GM18909 (cell line): Measurements from ENCODE around the gene ZNF441.
"Not testable (repeated sequence)": the region's sequence is repeated elsewhere in the genome, so short reads cannot be mapped to it uniquely, and the experiment has no call there.

Experiments
- ATAC-seq: cut with Tn5 transposase; IDR thresholded peaks from one replicate; pipeline ENCODE4 v1.9.1; 2021; ENCODE audit warnings: mild to moderate bottlenecking; ENCODE audit not compliant: unreplicated experiment, poor library complexity

The ZNF441 gene

DNA sequence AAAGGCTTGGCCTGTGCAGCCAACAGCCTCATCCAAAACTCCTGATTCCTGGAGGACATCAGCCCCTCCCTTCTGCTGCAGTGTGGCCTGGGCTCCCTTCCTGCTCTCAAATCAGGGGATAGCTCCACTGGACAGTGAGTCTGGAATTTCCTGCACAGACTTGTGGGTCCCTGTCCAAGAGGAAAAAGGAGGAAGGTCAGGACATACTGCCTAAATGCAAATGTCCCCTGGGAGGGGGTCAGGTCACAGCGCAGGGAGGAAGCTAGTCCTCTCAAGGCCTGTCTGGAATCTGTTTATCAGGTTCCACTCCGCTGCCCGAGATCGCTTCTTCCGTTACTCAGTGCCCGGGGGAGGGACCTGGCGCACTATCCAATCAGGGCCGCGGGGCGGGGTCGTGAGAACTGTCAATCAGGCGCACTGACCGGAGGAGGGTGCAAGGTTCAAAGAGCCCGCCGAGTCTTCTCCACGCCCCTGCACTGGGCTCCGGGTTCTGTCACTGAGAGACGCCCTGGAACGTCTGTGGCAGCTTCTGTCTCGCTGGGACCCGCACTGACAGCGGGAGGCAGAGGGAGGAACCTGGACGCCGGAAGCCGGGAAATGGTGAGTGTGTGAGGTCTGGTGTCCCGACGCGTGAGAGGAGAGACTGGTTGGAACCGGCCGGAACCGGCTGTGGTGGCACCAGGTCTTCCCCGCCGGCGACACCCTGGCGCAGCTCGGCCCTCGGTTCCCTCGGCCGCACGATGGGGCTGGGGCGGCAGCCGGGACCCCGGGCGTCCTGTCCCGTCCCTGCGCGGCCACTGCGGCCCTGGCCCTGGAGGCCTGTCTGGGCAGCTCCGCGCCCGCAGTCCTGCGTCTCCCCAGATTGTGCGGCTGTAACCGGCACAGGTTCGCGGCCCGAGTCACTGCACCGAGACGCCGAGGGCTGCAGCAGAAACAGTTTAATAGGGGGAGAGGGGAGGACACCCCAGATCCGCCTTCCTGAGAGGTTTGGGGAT, at the start of gene ZNF441:
Gene ZNF441 (plus strand): TSS at position 404 of the 995 bp plus-strand sequence. CDS start 194 bp downstream, at position 598.
- ATAC-seq: peak; percentile 91

DNA sequence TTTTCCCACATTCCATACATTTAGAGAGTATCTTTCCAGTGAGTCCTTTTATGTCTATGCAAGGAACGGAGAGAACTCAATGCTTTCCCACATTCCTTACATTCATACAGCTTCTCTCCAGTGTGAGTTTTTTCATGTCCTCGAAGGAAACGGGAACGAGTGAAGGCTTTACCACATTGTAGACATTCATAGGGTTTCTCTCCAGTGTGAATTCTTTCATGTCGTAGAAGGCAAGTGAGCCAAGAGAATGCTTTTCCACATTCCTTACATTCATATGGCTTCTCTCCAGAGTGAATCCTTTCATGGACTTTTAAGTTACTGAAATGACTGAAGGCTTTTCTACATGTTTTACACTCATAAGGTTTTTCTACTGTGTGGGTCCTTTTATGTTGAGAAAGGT, 45.1 kb upstream of the ZNF441 start:
- no peak for ATAC-seq

DNA sequence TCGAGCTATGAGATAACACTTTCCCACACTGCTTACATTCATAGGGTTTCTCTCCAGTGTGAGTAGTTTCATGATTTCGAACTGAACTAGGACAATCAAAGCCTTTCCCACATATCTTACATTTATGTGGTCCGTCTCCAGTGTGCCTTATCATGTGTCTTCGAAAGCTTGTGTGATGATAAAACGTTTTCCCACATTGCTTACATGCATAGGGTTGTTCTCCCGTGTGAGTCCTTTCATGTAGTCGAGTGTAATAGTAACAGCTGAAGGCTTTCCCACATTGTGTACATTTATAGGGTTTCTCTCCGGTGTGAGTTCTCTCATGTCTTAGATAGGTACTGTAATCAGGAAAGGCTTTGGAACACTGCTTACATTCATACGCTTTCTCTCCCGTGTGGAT, 44.4 kb upstream of the ZNF441 start:
- ATAC-seq: no peak

DNA sequence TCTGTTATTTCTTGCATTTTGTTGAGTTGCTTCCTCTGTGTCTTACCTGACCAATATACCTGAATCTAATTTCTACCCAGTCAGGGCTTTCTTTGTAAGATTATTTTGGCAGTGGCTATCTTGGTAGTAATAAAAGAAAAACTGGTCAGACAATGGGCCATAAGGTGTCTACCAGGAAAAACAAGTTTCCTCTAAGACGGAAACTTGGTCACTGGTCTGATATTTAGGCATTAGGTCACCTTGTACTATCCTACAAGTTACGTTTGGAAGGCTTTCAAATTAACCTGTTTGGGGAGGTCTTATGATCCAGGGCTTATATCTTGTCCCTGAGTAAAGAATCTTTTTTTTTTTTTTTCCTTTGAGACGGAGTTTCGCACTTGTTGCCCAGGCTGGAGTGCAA, 37.2 kb upstream of the ZNF441 start:
- ATAC-seq: no peak

DNA sequence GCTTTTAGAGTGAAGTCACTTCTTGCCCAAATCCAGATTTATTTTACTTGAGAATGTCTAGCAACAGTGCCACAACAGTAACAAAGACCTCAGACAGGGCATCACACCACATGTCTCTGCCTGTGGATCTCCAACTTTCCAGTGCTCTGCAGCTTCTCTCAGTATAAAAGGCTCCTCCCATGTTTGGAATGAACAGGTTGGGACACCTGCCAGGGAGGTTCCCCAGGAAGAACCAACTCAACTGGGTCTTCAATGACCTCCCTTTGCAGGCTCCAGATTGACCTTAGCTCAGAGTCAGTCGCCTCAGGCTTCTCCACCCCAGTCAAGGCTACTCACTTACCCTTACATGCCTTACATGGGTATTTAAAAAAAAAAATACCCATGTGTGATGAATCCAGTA, 31.4 kb upstream of the ZNF441 start:
- no peak for ATAC-seq

DNA sequence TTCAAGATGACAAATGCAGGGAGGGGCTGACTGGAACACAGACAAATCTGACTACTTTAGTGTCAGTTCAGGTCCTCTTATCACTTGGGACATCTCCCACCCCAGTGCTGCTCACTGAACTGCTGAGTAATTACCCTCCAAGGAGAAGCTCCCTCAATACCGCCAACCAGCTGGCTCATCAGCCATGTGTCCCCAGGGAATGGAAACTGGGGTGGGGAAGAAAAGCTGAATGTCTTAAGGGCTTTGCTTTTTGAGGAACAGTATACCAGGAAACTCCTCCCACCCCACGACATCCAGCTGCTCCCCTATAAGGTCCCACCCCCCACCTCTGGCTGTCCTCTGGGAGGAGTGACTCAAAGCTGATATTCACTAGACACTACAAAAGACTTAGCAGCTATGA, 30.1 kb upstream of the ZNF441 start:
- ATAC-seq: no peak

DNA sequence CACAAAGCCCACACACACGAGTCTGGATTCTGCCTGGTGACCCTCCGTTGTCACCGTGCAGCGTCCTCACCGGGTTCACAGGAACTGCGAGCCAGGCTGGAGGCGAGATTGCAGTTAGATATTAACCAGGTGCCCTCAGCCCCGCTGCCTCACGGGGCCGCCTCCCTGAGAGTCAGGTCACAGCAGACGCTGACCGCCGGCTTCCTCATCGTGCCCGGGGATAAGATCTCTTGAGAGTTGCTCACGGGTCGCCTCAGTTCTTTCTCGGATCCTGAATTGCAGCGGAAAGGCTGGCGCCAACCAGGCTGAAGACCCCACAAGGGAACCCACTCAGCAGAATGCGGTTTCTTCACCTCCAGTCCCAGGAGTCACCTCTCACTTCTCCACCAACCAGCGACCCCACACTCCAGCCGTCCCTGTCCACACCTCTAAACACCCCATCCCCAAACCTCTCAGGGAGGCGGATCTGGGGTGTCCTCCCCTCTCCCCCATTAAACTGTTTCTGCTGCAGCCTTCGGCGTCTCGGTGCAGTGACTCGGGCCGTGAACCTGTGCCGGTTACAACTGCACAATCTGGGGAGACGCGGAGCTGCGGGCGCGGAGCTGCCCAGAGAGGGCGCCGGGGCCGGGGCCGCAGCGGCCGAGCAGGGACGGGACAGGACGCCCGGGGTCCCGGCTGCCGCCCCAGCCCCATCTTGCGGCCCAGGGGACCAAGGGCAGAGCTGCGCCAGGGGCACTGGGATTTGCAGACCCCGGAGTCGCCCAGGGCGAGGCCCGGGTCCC, 28.6 kb upstream of the ZNF441 start:
- peak; percentile 31 for ATAC-seq

DNA sequence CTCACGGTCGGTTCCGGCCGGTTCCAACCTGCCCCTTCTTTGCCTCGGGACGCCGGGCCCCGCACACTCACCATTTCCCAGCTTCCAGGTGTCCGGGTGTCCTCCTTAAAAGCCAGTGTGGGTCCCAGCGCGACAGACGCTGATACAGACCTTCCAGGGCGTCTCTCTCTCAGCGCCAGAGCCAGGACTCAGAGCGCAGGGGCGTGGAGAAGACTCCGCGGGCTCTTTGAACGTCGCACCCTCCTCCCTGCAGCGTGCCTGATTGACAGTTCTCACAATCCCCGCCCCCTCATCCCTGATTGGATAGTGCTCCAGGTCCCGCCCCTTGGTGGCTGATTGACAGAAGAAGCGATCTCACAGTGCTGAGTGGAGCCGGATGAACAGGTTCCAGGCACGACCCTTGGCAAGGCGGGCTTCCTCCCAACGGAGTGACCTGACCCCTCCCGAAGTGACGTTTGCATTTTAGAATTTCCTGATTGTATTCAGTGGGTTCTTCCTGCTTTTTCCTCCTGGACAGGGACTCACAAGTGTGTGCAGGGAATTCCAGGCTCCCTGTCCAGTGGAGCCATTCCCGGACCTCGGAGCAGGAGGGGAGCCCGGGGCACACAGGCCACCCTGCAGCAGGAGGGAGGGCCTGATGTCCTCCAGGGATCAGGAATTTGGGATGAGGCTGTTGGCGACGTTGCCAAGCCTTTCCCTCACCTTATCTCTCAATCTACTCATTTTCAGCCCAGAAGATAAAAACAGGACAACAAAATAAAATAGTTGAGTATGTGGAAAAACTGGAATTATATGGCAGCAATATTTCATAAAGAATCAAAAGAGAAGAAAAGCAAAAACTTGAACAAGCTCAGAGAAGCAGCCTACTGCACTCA, 27.8 kb upstream of the ZNF441 start, which contains the start of gene ZNF823:
Gene ZNF823 (minus strand): TSS at position 201 of the 875 bp plus-strand sequence. CDS start 127 bp downstream, at position 74.
- ATAC-seq: peak; percentile 95

DNA sequence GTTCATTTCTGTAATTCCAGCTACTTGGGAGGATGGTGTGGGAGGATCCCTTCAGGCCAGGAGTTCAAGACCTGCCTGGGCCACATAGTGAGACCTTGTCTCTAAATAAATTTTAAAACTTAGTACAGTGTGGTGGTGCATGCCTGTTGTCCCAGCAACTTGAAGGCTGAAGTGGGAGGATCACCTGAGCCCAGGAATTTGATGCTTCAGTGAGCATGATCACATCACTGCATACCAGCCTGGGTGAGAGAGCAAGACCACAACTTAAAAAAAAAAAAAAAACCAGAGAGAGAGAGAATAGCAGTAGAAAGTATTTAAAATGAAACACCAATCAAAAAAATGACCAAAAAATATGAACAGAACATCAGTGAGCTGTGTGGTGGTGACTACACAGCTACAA, 20.9 kb upstream of the ZNF441 start:
- no peak for ATAC-seq

DNA sequence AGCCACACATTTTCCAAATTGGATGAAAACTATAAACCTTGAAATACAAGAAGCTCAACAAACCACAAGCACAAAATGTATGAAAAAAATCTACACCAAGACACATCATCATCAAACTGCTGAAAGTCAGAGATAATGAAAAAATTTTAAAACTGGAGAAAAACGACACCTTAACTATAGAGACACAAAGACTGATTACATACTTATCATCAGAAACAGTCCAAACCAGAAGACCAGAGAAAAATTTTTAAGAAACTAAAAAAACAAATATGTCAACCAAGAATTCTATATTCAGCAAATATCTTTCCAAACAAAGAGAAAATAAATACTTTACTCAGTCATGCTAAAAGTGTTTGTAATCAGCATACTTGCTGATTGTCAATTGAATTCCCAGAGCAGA, 19.5 kb upstream of the ZNF441 start:
- no peak for ATAC-seq

DNA sequence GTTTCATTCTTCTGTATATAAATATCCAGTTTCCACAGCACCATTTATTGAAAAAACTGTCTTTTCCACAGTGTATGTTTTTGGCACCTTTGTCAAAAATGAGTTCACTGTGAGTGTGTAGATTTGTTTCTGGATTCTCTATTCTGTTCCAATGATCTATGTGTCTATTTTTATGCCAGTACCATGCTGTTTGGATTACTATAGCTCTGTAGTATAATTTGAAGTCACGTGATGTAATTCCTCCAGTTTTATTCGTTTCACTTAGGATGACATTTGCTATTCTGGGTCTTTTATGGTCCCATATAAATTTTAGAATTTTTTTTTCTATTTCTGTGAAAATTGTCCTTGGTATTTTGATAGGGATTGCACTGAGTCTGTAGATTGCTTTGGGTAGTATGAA, 17.0 kb upstream of the ZNF441 start:
- no peak for ATAC-seq

DNA sequence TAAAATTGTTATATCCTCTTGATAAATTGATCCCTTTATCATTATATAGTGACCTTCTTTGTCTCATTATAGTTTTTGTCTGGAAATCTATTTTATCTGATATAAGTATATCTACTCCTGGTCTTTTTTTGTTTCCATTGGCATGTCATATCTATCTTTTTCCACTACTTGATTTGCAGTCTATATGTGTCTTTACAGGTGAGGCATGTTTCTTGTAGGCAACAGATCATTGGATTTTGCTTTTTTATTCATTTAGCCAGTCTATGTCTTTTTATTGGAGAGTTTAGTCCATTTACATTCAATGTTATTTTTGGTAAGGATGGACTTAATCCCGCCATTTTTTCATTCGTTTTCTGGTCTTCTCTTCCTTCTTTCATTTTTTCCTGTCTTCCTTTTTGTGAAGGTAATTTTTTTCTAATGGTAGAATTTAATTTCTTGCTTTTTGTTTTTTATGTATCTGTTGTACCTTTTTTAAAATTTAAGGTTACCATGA, 14.5 kb upstream of the ZNF441 start:
- ATAC-seq: no peak

DNA sequence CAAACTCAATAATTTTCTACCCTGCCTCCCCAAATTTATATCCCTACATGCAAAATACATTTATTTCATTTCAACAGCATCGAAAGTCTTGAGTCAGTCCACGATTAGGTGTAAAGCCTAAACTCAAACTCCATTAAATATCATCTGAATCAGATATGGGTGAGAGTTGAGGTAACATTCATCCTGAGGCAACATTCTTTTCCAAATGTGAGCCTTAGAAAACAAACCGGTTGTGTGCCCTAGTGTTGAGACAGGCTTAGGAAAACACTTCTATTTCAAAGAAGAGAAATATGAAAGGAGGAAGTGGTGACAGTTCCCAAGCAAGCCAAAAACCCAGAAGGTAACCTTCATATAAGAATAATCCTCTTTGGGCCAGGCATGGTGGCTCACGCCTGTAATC, 12.1 kb upstream of the ZNF441 start:
- ATAC-seq: no peak

DNA sequence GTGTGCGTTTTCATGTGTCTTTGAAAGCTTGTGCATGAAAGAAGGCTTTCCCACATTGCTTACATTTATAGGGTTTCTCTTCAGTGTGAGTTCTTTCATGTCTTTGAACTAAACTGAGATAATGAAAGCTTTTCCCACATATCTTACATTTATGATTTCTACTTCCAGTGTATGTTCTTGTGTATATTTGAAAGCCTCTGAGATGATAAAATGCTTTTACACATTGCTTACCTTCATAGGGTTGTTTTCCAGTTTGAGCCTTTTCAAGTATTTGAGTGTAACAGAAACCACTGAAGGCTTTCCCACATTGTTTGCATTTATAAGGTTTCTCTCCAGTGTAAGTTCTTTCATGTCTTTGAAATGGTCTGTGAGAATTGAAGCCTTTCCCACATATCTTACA, 9.8 kb upstream of the ZNF441 start:
- no peak for ATAC-seq

DNA sequence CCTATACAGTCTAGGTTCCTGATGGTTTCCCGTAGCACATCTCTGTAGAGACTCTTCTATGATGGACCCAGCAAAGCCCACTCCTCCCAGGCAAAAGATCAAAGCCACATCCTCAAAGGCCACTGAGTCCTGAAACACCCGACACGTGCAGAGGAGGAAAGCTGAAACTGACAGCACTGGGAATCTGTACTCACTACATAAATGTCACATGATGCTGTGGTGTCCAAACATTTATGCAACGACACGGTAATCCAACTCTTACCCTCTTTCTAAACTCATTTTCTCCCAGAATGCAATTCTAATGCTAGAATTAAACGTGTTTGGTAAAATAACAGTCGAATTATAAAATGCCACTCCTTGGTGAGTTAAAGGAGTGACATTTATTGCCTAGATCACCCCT, 7.0 kb upstream of the ZNF441 start:
- no peak for ATAC-seq

DNA sequence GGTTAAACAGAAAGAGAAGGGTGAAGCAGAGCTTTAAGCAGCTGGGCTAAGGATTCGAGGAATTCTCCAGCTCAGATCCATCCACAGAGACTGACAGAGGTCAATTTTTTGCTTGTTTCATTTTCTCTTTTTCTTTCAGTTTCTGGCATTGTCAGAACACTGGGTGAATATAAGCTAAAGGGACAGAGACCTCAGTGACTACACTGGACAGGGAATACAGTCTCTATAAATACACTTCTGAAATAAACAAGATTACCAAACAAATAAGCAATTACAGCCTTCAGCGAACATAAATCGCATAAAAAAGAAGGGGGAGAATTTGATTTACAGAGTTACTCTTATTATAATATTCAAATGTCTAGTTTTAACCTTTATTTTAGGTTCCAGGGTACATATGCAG, 3.7 kb upstream of the ZNF441 start:
- no peak for ATAC-seq

DNA sequence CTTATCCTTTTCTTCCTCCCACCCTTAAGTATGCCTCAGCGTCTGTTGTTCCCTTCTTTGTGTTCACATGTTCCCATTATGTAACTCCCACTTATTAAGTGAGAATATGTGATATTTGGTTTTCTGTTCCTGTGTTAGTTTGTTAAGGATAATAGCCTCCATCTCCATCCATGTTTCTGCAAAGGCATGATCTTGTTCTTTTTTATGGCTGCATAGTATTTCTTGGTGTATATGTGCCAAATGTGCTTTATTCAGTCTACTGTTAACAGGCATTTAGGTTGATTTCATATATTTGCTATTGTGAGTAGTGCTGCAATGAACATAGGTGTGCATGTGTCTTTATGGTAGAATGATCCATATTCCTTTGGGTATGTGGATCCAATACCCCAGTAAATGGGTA, 3.2 kb upstream of the ZNF441 start:
- ATAC-seq: no peak

DNA sequence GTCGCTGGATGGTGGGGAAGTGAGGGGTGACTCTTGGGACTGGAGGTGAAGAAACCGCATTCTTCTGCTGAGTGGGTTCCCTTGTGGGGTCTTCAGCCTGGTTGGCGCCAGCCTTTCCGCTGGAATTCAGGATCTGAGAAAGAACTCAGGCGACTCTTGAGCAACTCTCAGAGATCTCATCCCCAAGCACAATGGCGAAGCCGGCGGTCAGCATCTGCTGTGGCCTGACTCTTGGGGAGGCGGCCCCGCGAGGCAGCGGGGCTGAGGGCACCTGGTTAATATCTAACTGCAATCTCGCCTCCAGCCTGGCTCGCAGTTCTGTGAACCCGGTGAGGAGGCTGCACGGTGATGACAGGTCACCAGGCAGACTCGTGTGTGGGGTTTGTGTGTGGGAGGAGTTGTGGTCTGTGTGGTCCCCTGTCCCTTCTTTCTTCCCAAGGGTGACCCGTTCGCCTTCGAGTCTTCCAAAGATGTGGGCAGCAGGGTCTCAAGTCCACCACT, 883 bp downstream of the ZNF441 start:
- ATAC-seq: peak; percentile 32

DNA sequence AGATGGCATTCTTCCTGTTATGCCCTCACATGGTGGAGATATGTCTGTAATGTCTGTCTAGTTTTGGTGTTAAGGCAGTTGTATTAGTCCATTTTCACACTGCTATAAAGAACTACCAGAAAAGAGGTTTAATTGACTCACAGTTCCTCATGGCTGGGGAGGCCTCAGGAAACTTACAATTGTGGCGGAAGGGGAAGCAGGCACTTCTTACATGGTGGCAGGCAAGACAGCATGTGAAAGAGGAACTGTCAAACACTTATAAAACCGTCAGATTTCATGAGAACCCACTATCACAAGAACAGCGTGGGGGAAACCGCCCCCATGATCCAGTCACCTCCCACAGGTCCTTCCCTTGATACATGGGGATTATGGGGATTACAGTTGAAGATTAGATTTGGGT, 3.2 kb downstream of the ZNF441 start:
- no peak for ATAC-seq

DNA sequence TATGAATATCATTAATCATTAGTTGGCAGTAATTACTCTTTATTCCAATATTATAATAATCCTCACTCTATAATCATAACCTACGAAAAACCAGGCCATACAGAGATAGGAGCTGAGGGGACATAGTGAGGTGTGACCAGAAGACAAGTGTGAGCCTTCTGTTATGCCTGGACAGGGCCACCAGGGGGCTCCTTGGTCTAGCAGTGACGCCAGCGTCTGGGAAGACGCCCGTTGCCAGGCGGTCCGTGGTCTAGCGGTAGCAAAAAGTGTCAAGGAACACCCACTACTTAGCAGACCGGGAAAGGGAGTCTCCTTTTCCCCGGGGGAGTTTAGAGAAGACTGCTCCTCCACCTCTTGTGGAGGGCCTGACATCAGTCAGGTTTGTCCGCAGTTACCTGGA, 4.7 kb downstream of the ZNF441 start:
- ATAC-seq: not testable (repeated sequence)
